GM12878 (cell line): Measurements from ENCODE around the gene KCNK7. TPM values are rescaled to one million over a fixed set of nuclear protein-coding genes. Genes with fewer than 3 reads are reported as not detected.

Experiments used
- ATAC-seq: fragments of 200-7000 bp; cut with Tn5 transposase; 3 replicates; pipeline ENCODE4 v1.9.1; 2020; ENCODE audit warnings: mild to moderate bottlenecking, moderate library complexity
- BruUV-seq: library from RNA; stranded (reverse); fragments of 400-500 nt; replicated peaks from 2 replicates; lab custom pipeline; 2021; lab: Mats Ljungman, UMichigan
- CTCF ChIA-PET: fragments of 300-600 bp; sonication (Branson Sonifier 250); formaldehyde crosslinking; extraction: SDS; loops from one replicate; lab custom pipeline; 2021; ENCODE audit warnings: inconsistent platforms; lab: Yijun Ruan, JAX
- POLR2A ChIA-PET: fragments of 350-600 bp; formaldehyde crosslinking; extraction: SDS; loops from one replicate; lab custom pipeline; 2021; ENCODE audit warnings: inconsistent platforms; lab: Charles Lee
- RAD21 ChIA-PET: fragments of 300-600 bp; sonication (Branson Sonifier 250); formaldehyde crosslinking; loops from one replicate; lab custom pipeline; 2023; ENCODE audit warnings: antibody characterized with exemption; ENCODE audit not compliant: unreplicated experiment; lab: Charles Lee
- SMC1A ChIA-PET: fragments of 300-600 bp; sonication (Branson Sonifier 250); formaldehyde crosslinking; loops from one replicate; lab custom pipeline; 2023; ENCODE audit not compliant: unreplicated experiment, uncharacterized antibody; lab: Charles Lee
- DNase-seq: peaks from one replicate; pipeline ENCODE4 v3.0.0-alpha.2; 2011; ENCODE audit warnings: low read depth, low spot score
- FAIRE-seq: peaks from 3 replicates; lab custom pipeline; 2011; peaks lifted over from hg19 to GRCh38; lab: Jason Lieb, UNC
- H2AFZ ChIP-seq: 2 replicates; pipeline ENCODE4 v1.6.0; 2011; ENCODE audit warnings: low read depth, low read length, control low read depth; ENCODE audit not compliant: control insufficient read depth
- H3K27ac ChIP-seq: 2 replicates; pipeline ENCODE4 v1.5.1; 2011; ENCODE audit warnings: control low read depth; ENCODE audit not compliant: control insufficient read depth, insufficient read depth
- H3K27me3 ChIP-seq, 2 experiments: replicated peaks in 1 of 2; 2 replicates each; pipeline versions ENCODE4 v1.6.0 to v1.6.1; 2011; ENCODE audit warnings: low read length in 1 of 2; ENCODE audit not compliant: control insufficient read depth in 2 of 2, insufficient read depth in 2 of 2
- H3K36me3 ChIP-seq, 2 experiments: 2 replicates each; pipeline ENCODE4 v1.5.1; 2011; ENCODE audit warnings: low read length in 1 of 2; ENCODE audit not compliant: control insufficient read depth in 2 of 2, insufficient read depth in 2 of 2
- H3K4me1 ChIP-seq: 2 replicates; pipeline ENCODE4 v1.6.1; 2011; ENCODE audit warnings: mild to moderate bottlenecking, low read length, moderate library complexity, mixed read lengths; ENCODE audit not compliant: control insufficient read depth, insufficient read depth
- H3K4me2 ChIP-seq: 2 replicates; pipeline ENCODE4 v1.6.0; 2011; ENCODE audit warnings: control low read depth; ENCODE audit not compliant: control insufficient read depth, insufficient read depth
- H3K4me3 ChIP-seq: fragments of 200-600 bp; sonication (generic); 2 replicates; pipeline ENCODE4 v1.5.1; 2016
- H3K79me2 ChIP-seq: 2 replicates; pipeline ENCODE4 v1.6.0; 2011; ENCODE audit warnings: low read length; ENCODE audit not compliant: control insufficient read depth, insufficient read depth
- H3K9ac ChIP-seq: 2 replicates; pipeline ENCODE4 v1.8.0; 2011; ENCODE audit warnings: low read length, control low read depth, mixed read lengths; ENCODE audit not compliant: control insufficient read depth, insufficient read depth
- H3K9me3 ChIP-seq: replicated peaks from 3 replicates; pipeline ENCODE4 v1.5.1; 2011; ENCODE audit warnings: mild to moderate bottlenecking, low read length; ENCODE audit not compliant: control insufficient read depth, insufficient read depth
- H4K20me1 ChIP-seq: 2 replicates; pipeline ENCODE4 v1.6.0; 2011; ENCODE audit not compliant: control insufficient read depth, insufficient read depth
- ATF7 ChIP-seq: fragments of 450-650 bp; IDR thresholded peaks from 2 replicates; pipeline ENCODE4 v1.6.1; 2016; ENCODE audit warnings: low read depth, mild to moderate bottlenecking
- CEBPB ChIP-seq, 2 experiments: fragments of 150-350 bp in 1 of 2; IDR thresholded peaks; 2 replicates each; pipeline ENCODE4 v1.6.1; 2012 to 2014; ENCODE audit warnings: low read depth in 2 of 2, low read length in 2 of 2, borderline replicate concordance in 1 of 2, inconsistent platforms in 1 of 2
- EP300 ChIP-seq, 2 experiments: fragments of 150-350 bp in 1 of 2; IDR thresholded peaks; 2 replicates each; pipeline ENCODE4 v1.6.1; 2011 to 2012; ENCODE audit warnings: low read depth in 2 of 2, low read length in 2 of 2, borderline replicate concordance in 1 of 2, improper control_type of control experiment in 1 of 2, inconsistent platforms in 1 of 2; ENCODE audit not compliant: control insufficient read depth in 1 of 2
- JUNB ChIP-seq: IDR thresholded peaks from 2 replicates; pipeline ENCODE4 v1.6.1; 2016; ENCODE audit warnings: antibody characterized with exemption, mild to moderate bottlenecking
- KAT2A ChIP-seq: conservative IDR thresholded peaks from 2 replicates; pipeline ENCODE4 v1.6.1; 2011; ENCODE audit warnings: low read depth, low read length; ENCODE audit not compliant: control insufficient read depth
- KDM1A ChIP-seq: fragments of 200-600 bp; sonication (generic); IDR thresholded peaks from 2 replicates; pipeline ENCODE4 v1.6.1; 2016; ENCODE audit warnings: borderline replicate concordance
- LARP7 ChIP-seq: fragments of 450-650 bp; IDR thresholded peaks from 2 replicates; pipeline ENCODE4 v1.6.1; 2017; ENCODE audit warnings: mild to moderate bottlenecking
- NFIC ChIP-seq: IDR thresholded peaks from 2 replicates; pipeline ENCODE4 v1.6.1; 2012; ENCODE audit warnings: low read depth, mild to moderate bottlenecking, inconsistent platforms, low read length, moderate library complexity
- NR2F1 ChIP-seq: fragments of 450-650 bp; conservative IDR thresholded peaks from 2 replicates; pipeline ENCODE4 v1.6.1; 2017; ENCODE audit warnings: mild to moderate bottlenecking
- PAX8 ChIP-seq: fragments of 450-650 bp; IDR thresholded peaks from 2 replicates; pipeline ENCODE4 v1.6.1; 2017; ENCODE audit warnings: mild to moderate bottlenecking, moderate library complexity
- POU2F2 ChIP-seq: IDR thresholded peaks from 3 replicates; pipeline ENCODE4 v1.6.1; 2011; ENCODE audit warnings: low read depth, mild to moderate bottlenecking, low read length, borderline replicate concordance
- TBL1XR1 ChIP-seq: IDR thresholded peaks from 2 replicates; pipeline ENCODE4 v1.6.1; 2012; ENCODE audit warnings: low read depth, low read length, improper control_type of control experiment
- YBX1 ChIP-seq: fragments of 450-650 bp; IDR thresholded peaks from 2 replicates; pipeline ENCODE4 v1.6.1; 2016; ENCODE audit warnings: antibody characterized with exemption
- ZNF207 ChIP-seq: fragments of 450-650 bp; IDR thresholded peaks from 2 replicates; pipeline ENCODE4 v1.6.1; 2014; ENCODE audit warnings: antibody characterized with exemption, mild to moderate bottlenecking, borderline replicate concordance
- WGBS: methylation state at CpG from one replicate; pipeline ENCODE4 v1.1.6; 2016; ENCODE audit warnings: low lambda C conversion rate; ENCODE audit not compliant: insufficient replicate concordance, insufficient coverage; ENCODE audit errors: missing lambda C conversion rate; 5-methylcytosine and 5-hydroxymethylcytosine counted together
- in situ Hi-C: fragments of 300-500 bp; cut with MboI; formaldehyde crosslinking; loops from 9 replicates; pipeline ENCODE4 v1.14.3; 2018; ENCODE audit warnings: mixed read lengths
- intact Hi-C: fragments of 100-400 bp; cut with micrococcal nuclease; formaldehyde crosslinking; loops from one replicate; pipeline ENCODE4 v1.14.2; 2022; ENCODE audit not compliant: unreplicated experiment
- polyA plus RNA-seq, 11 experiments: library from polyadenylated mRNA; depleted of rRNA in 4 of 11; unstranded in 6 of 11; stranded (reverse) in 5 of 11; fragments of >200 nt; fragmentation: Nextera tagmentation in 4 of 11; fragmentation: Illumina TruSeq in 1 of 11; extraction: Ambion mirVana in 4 of 11; extraction: Trizol in 1 of 11; gene quantifications; 1 replicate in 1 of 11; 2 replicates in 10 of 11; pipeline versions ENCODE4 v1.2.1 to v1.2.3, GENCODE V29; 2011 to 2016; ENCODE audit warnings: inconsistent platforms in 2 of 11, missing spikeins in 2 of 11, low read depth in 1 of 11
- total RNA-seq, 4 experiments: library from RNA; depleted of rRNA in 3 of 4; stranded (reverse); fragments of >200 nt in 3 of 4; fragmentation: Illumina TruSeq in 1 of 4; extraction: Trizol in 1 of 4; gene quantifications; 2 replicates each; pipeline versions ENCODE4 v1.2.1 to v1.2.3, GENCODE V29; 2013 to 2021
- TF ChIP-seq, protein P1 (sequence below): fragments of 450-650 bp; IDR thresholded peaks from 2 replicates; pipeline ENCODE4 v1.6.1; 2018; ENCODE audit warnings: borderline replicate concordance, mild to moderate bottlenecking; ENCODE audit not compliant: partially characterized antibody
- TF ChIP-seq, protein P2 (sequence below): IDR thresholded peaks from 2 replicates; pipeline ENCODE4 v1.6.1; 2012; ENCODE audit warnings: low read depth, low read length, improper control_type of control experiment

The KCNK7 gene
- total and polyA plus RNA-seq, 10 of the 15 experiments (the other 5 are each of a cell fraction or from before 2014, with no cell fraction given) = 0.11 to 0.54 (median 0.23) TPM; not detected in 7

DNA sequence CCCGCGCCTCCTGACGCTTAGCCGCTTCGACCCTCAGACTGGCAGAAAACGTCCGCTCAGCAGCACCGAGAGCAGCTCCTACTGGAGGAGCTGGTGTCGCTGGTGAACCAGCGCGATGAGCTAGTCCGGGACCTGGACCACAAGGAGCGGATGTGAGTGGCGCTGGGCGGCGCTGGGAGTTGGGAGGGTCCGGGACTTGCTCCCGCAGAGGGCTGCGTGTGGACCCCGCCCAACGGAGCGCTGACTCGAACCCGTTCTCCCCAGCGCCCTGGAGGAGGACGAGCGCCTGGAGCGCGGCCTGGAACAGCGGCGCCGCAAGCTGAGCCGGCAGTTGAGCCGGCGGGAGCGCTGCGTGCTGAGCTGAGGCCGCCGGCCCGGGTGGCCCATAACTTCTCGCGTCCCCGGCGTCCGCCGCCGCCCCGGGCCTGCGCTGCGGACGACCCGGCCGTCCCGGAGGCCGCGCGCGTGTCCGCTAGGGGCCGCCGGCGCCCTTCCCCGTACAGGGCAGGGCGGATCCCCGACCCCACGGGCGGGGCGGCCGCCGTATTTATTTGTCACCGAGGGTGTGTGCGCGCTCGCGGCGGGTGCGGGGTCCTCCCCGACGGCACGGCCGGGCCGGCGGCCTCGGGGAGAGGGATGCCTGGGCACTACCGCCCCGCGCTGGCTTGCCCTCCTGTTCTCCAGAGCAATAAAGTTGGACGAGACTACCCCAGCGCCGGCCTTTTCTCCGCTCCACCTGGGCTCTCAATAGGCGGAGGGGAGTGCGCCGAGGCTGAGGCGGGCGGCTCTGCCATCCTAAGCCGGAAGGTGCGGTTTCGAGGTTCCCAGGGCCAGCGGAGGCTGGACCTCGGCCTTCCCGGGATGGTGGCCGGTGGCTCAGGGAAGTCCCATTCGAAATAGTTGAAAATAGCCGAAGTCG lies 3.4 kb downstream of the KCNK7 start:
- TF ChIP-seq EP300 (IDR thresholded peaks at IDR 0.05; ENCODE audit: borderline replicate concordance in 1 of 2, control insufficient read depth in 1 of 2, low read depth in 2 of 2, low read length in 2 of 2) = no peak
- no peak for TF ChIP-seq NR2F1
- no peak for TF ChIP-seq ATF7
- TF ChIP-seq POU2F2 = no peak
- no peak for TF ChIP-seq KDM1A
- no peak for TF ChIP-seq ZNF207
- TF ChIP-seq JUNB = no peak
- TF ChIP-seq, protein P1, sequence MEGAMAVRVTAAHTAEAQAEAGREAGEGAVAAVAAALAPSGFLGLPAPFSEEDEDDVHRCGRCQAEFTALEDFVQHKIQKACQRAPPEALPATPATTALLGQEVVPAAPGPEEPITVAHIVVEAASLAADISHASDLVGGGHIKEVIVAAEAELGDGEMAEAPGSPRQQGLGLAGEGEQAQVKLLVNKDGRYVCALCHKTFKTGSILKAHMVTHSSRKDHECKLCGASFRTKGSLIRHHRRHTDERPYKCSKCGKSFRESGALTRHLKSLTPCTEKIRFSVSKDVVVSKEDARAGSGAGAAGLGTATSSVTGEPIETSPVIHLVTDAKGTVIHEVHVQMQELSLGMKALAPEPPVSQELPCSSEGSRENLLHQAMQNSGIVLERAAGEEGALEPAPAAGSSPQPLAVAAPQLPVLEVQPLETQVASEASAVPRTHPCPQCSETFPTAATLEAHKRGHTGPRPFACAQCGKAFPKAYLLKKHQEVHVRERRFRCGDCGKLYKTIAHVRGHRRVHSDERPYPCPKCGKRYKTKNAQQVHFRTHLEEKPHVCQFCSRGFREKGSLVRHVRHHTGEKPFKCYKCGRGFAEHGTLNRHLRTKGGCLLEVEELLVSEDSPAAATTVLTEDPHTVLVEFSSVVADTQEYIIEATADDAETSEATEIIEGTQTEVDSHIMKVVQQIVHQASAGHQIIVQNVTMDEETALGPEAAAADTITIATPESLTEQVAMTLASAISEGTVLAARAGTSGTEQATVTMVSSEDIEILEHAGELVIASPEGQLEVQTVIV = no peak
- no peak for TF ChIP-seq KAT2A
- TF ChIP-seq, protein P2, sequence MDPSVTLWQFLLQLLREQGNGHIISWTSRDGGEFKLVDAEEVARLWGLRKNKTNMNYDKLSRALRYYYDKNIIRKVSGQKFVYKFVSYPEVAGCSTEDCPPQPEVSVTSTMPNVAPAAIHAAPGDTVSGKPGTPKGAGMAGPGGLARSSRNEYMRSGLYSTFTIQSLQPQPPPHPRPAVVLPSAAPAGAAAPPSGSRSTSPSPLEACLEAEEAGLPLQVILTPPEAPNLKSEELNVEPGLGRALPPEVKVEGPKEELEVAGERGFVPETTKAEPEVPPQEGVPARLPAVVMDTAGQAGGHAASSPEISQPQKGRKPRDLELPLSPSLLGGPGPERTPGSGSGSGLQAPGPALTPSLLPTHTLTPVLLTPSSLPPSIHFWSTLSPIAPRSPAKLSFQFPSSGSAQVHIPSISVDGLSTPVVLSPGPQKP = no peak
- TF ChIP-seq YBX1 = no peak
- TF ChIP-seq TBL1XR1 = no peak
- no peak for TF ChIP-seq LARP7
- TF ChIP-seq NFIC = no peak
- no peak for TF ChIP-seq PAX8
- no peak for TF ChIP-seq CEBPB (IDR thresholded peaks at IDR 0.05; ENCODE audit: borderline replicate concordance in 1 of 2, low read depth in 2 of 2, low read length in 2 of 2)
- FAIRE-seq = no peak
- Histone ChIP-seq H3K27me3 (no peaks in the 10 kb centered on the region), H3K9me3 (no peaks in the 10 kb centered on the region), H3K36me3 (peaks cover 0 to 2% of the 10 kb centered on the region in 2 experiments; a peak in 3 of 4 replicates), H3K4me3 (no peak overlapping the region), H3K27ac (no peak overlapping the region), H4K20me1 (no peaks in the 10 kb centered on the region), H2AFZ (no peak overlapping the region), H3K4me2 (no peak overlapping the region), H3K79me2 (peaks cover 5% of the 10 kb centered on the region), H3K4me1 (peaks cover 27% of the 10 kb centered on the region), H3K9ac (no peak overlapping the region)
- in situ Hi-C loops = no loop called here
- ATAC-seq = no peak
- SMC1A ChIA-PET = interaction anchor here (1.8 to 2.3 kb wide), 4 partner anchors 12 to 23 kb away, joined by 5 to 18 read pairs (median 6); partner anchors contain the start of genes FAM89B and PCNX3
- POLR2A ChIA-PET = interaction anchor here (0.6 to 6.0 kb wide), 3 partner anchors 17 to 142 kb away, joined by 3 to 66 read pairs (median 12); partner anchors contain the start of genes FAM89B and ZNRD2
- intact Hi-C loops = no loop called here
- BruUV-seq = no TSS peak
- CTCF ChIA-PET = interaction anchor here (1.0 to 3.3 kb wide), 6 partner anchors 11 to 51 kb away, joined by 3 to 39 read pairs (median 18); partner anchors contain the start of genes EHBP1L1, FAM89B, PCNX3 and ZNRD2
- 96% methylated on average over 75 of the region's 106 CpGs for WGBS
- no peak for DNase-seq
- RAD21 ChIA-PET = interaction anchor here (1.3 to 2.1 kb wide), 2 partner anchors 19 to 46 kb away, joined by 3 to 12 read pairs; partner anchors contain the start of genes FAM89B and SIPA1
